22Rv1 (cell line): ENCODE results near the gene SELPLG.

Source experiments
- CTCF ChIP-seq: fragments of 450-650 bp; IDR thresholded peaks from 2 replicates; pipeline ENCODE4 v1.5.1; 2017; ENCODE audit warnings: mild to moderate bottlenecking
- ZFX ChIP-seq: fragments of 450-650 bp; IDR thresholded peaks from 2 replicates; pipeline ENCODE4 v1.6.1; 2017; ENCODE audit warnings: antibody characterized with exemption, borderline replicate concordance

GRCh38 chr12:108607981-108608600, 25.6 kb downstream of the SELPLG start:
- TF ChIP-seq CTCF, result no peak
- TF ChIP-seq ZFX, result no peak
